Measurements from ENCODE around the gene RPL28. TPM values are rescaled to one million over a fixed set of nuclear protein-coding genes. Genes with fewer than 3 reads are reported as not detected.
A peak's percentile ranks its signal among the peaks of the same experiment; 100 is the strongest.

RPL28 gene
- polyA plus RNA-seq, 4 donors, result 1,338 to 2,360 (median 2,018) TPM

- Histone ChIP-seq H3K27ac (ENCODE audit: low read depth in 1 of 3, low read length in 2 of 3) (no peak overlapping the region), H3K27me3 (ENCODE audit: control insufficient read depth in 3 of 3, insufficient read depth in 3 of 3, low read length in 3 of 3) (peaks cover 3 to 66% (median 16%) of the 10 kb centered on the region in 3 donors), H3K9me3 (ENCODE audit: control insufficient read depth in 2 of 2, insufficient read depth in 1 of 2, low read depth in 1 of 2, low read length in 1 of 2) (no peaks in the 10 kb centered on the region), H3K36me3 (ENCODE audit: control insufficient read depth in 3 of 3, insufficient read depth in 2 of 3, low read depth in 1 of 3, low read length in 3 of 3) (no peaks in the 10 kb centered on the region), H3K4me1 (ENCODE audit: control insufficient read depth in 3 of 3, insufficient read depth in 2 of 3, low read depth in 1 of 3, low read length in 2 of 3) (peaks cover 0 to 2% (median 0%) of the 10 kb centered on the region in 3 donors), H3K4me3 (ENCODE audit: low read depth in 1 of 3, low read length in 3 of 3) (no peak overlapping the region)
- FAIRE-seq, result no peak
- 54 to 82% (median 72%) methylated on average over 3 of the region's 3 CpGs for WGBS, 3 donors
- DNase-seq, result no peak
Measured at GRCh38 chr19:55366790-55367189, 18.9 kb upstream of the RPL28 start.

- Histone ChIP-seq H3K4me3 (ENCODE audit: low read depth in 1 of 3, low read length in 3 of 3) (no peak overlapping the region), H3K27ac (ENCODE audit: low read depth in 1 of 3, low read length in 2 of 3) (no peak overlapping the region), H3K36me3 (ENCODE audit: control insufficient read depth in 3 of 3, insufficient read depth in 2 of 3, low read depth in 1 of 3, low read length in 3 of 3) (no peaks in the 10 kb centered on the region), H3K9me3 (ENCODE audit: control insufficient read depth in 2 of 2, insufficient read depth in 1 of 2, low read depth in 1 of 2, low read length in 1 of 2) (no peaks in the 10 kb centered on the region), H3K27me3 (ENCODE audit: control insufficient read depth in 3 of 3, insufficient read depth in 3 of 3, low read length in 3 of 3) (peaks cover 8 to 74% (median 26%) of the 10 kb centered on the region in 3 donors), H3K4me1 (ENCODE audit: control insufficient read depth in 3 of 3, insufficient read depth in 2 of 3, low read depth in 1 of 3, low read length in 2 of 3) (peaks cover 0 to 2% (median 0%) of the 10 kb centered on the region in 3 donors)
- 61 to 81% (median 69%) methylated on average over 14 to 16 of the region's 16 CpGs for WGBS, 3 donors
- FAIRE-seq (no peak), DNase-seq (no peak)
Measured at GRCh38 chr19:55368106-55368505, 17.6 kb upstream of the RPL28 start.

GRCh38 chr19:55368701-55369563 is 16.8 kb upstream of the RPL28 start:
- Histone ChIP-seq H3K36me3 (ENCODE audit: control insufficient read depth in 3 of 3, insufficient read depth in 2 of 3, low read depth in 1 of 3, low read length in 3 of 3) (no peaks in the 10 kb centered on the region), H3K27me3 (ENCODE audit: control insufficient read depth in 3 of 3, insufficient read depth in 3 of 3, low read length in 3 of 3) (peaks cover 8 to 78% (median 30%) of the 10 kb centered on the region in 3 donors), H3K9me3 (ENCODE audit: control insufficient read depth in 2 of 2, insufficient read depth in 1 of 2, low read depth in 1 of 2, low read length in 1 of 2) (no peaks in the 10 kb centered on the region), H3K4me3 (ENCODE audit: low read depth in 1 of 3, low read length in 3 of 3) (peak overlapping the region in 1 of 3 donors; percentile 39), H3K4me1 (ENCODE audit: control insufficient read depth in 3 of 3, insufficient read depth in 2 of 3, low read depth in 1 of 3, low read length in 2 of 3) (peaks cover 0 to 7% (median 0%) of the 10 kb centered on the region in 3 donors), H3K27ac (ENCODE audit: low read depth in 1 of 3, low read length in 2 of 3) (no peak overlapping the region)
- WGBS, 3 donors, result 8 to 11% (median 9%) methylated on average over 22 to 54 of the region's 54 CpGs
- peak in 1 of 2 donors; percentile 36 for DNase-seq
- no peak for FAIRE-seq

- Histone ChIP-seq H3K27ac (ENCODE audit: low read depth in 1 of 3, low read length in 2 of 3) (no peak overlapping the region), H3K4me3 (ENCODE audit: low read depth in 1 of 3, low read length in 3 of 3) (peak overlapping the region in 1 of 3 donors; percentile 39), H3K36me3 (ENCODE audit: control insufficient read depth in 3 of 3, insufficient read depth in 2 of 3, low read depth in 1 of 3, low read length in 3 of 3) (no peaks in the 10 kb centered on the region), H3K9me3 (ENCODE audit: control insufficient read depth in 2 of 2, insufficient read depth in 1 of 2, low read depth in 1 of 2, low read length in 1 of 2) (no peaks in the 10 kb centered on the region), H3K4me1 (ENCODE audit: control insufficient read depth in 3 of 3, insufficient read depth in 2 of 3, low read depth in 1 of 3, low read length in 2 of 3) (peaks cover 0 to 10% (median 0%) of the 10 kb centered on the region in 3 donors), H3K27me3 (ENCODE audit: control insufficient read depth in 3 of 3, insufficient read depth in 3 of 3, low read length in 3 of 3) (peaks cover 8 to 80% (median 30%) of the 10 kb centered on the region in 3 donors)
- no peak for FAIRE-seq
- 1 to 6% (median 4%) methylated on average over 27 to 59 of the region's 59 CpGs for WGBS, 3 donors
- DNase-seq, result no peak
Measured at GRCh38 chr19:55369653-55370304, 16.0 kb upstream of the RPL28 start.

- H3K27ac ChIP-seq (ENCODE audit: low read depth in 1 of 3, low read length in 2 of 3), result no peak within 1 kb of the TSS
- peak within 1 kb of the TSS in 1 of 3 donors; percentile 39 for H3K4me3 ChIP-seq (ENCODE audit: low read depth in 1 of 3, low read length in 3 of 3)
- 6 to 12% (median 7%) methylated on average over 20 to 32 of the region's 32 CpGs for WGBS, 3 donors
- no peaks in the 10 kb centered on the region for H3K36me3 ChIP-seq (ENCODE audit: control insufficient read depth in 3 of 3, insufficient read depth in 2 of 3, low read depth in 1 of 3, low read length in 3 of 3)
- H3K9me3 ChIP-seq (ENCODE audit: control insufficient read depth in 2 of 2, insufficient read depth in 1 of 2, low read depth in 1 of 2, low read length in 1 of 2), result no peaks in the 10 kb centered on the region
- peaks cover 0 to 10% (median 0%) of the 10 kb centered on the region in 3 donors for H3K4me1 ChIP-seq (ENCODE audit: control insufficient read depth in 3 of 3, insufficient read depth in 2 of 3, low read depth in 1 of 3, low read length in 2 of 3)
- H3K27me3 ChIP-seq (ENCODE audit: control insufficient read depth in 3 of 3, insufficient read depth in 3 of 3, low read length in 3 of 3), result peaks cover 8 to 80% (median 31%) of the 10 kb centered on the region in 3 donors
- DNase-seq (no peak), FAIRE-seq (no peak)
Measured at GRCh38 chr19:55370305-55370988, 15.3 kb upstream of the RPL28 start, which contains the start of gene IL11. Gene IL11, minus strand, starts transcription at chr19:55370463. Its CDS starts 153 bp downstream, at chr19:55370310.

- Histone ChIP-seq H3K9me3 (ENCODE audit: control insufficient read depth in 2 of 2, insufficient read depth in 1 of 2, low read depth in 1 of 2, low read length in 1 of 2) (no peaks in the 10 kb centered on the region), H3K36me3 (ENCODE audit: control insufficient read depth in 3 of 3, insufficient read depth in 2 of 3, low read depth in 1 of 3, low read length in 3 of 3) (no peaks in the 10 kb centered on the region), H3K27ac (ENCODE audit: low read depth in 1 of 3, low read length in 2 of 3) (no peak overlapping the region), H3K4me3 (ENCODE audit: low read depth in 1 of 3, low read length in 3 of 3) (no peak overlapping the region), H3K4me1 (ENCODE audit: control insufficient read depth in 3 of 3, insufficient read depth in 2 of 3, low read depth in 1 of 3, low read length in 2 of 3) (peaks cover 0 to 20% (median 0%) of the 10 kb centered on the region in 3 donors), H3K27me3 (ENCODE audit: control insufficient read depth in 3 of 3, insufficient read depth in 3 of 3, low read length in 3 of 3) (peaks cover 8 to 93% (median 36%) of the 10 kb centered on the region in 3 donors)
- DNase-seq (no peak), FAIRE-seq (no peak)
- WGBS, 3 donors, result 26 to 39% (median 30%) methylated on average over 22 to 24 of the region's 24 CpGs
Measured at GRCh38 chr19:55372316-55373081, 13.2 kb upstream of the RPL28 start.

- Histone ChIP-seq H3K27ac (ENCODE audit: low read depth in 1 of 3, low read length in 2 of 3) (no peak overlapping the region), H3K4me3 (ENCODE audit: low read depth in 1 of 3, low read length in 3 of 3) (no peak overlapping the region), H3K9me3 (ENCODE audit: control insufficient read depth in 2 of 2, insufficient read depth in 1 of 2, low read depth in 1 of 2, low read length in 1 of 2) (no peaks in the 10 kb centered on the region), H3K27me3 (ENCODE audit: control insufficient read depth in 3 of 3, insufficient read depth in 3 of 3, low read length in 3 of 3) (peaks cover 5 to 89% (median 32%) of the 10 kb centered on the region in 3 donors), H3K36me3 (ENCODE audit: control insufficient read depth in 3 of 3, insufficient read depth in 2 of 3, low read depth in 1 of 3, low read length in 3 of 3) (no peaks in the 10 kb centered on the region), H3K4me1 (ENCODE audit: control insufficient read depth in 3 of 3, insufficient read depth in 2 of 3, low read depth in 1 of 3, low read length in 2 of 3) (peaks cover 0 to 20% (median 0%) of the 10 kb centered on the region in 3 donors)
- FAIRE-seq (no peak), DNase-seq (no peak)
- WGBS, 3 donors, result 12 to 45% (median 31%) methylated on average over 8 to 9 of the region's 9 CpGs
Measured at GRCh38 chr19:55373306-55373992, 12.3 kb upstream of the RPL28 start.

Measured in small intestine (tissue), 7 donors.